ENCODE measurements around the gene CHRDL1. TPM values are rescaled to one million over a fixed set of nuclear protein-coding genes. Genes with fewer than 3 reads are reported as not detected.
A peak's percentile ranks its signal among the peaks of the same experiment; 100 is the strongest.

CHRDL1 gene
- total RNA-seq, 4 donors from 2014 or later: 107 to 170 (median 152) TPM

DNA sequence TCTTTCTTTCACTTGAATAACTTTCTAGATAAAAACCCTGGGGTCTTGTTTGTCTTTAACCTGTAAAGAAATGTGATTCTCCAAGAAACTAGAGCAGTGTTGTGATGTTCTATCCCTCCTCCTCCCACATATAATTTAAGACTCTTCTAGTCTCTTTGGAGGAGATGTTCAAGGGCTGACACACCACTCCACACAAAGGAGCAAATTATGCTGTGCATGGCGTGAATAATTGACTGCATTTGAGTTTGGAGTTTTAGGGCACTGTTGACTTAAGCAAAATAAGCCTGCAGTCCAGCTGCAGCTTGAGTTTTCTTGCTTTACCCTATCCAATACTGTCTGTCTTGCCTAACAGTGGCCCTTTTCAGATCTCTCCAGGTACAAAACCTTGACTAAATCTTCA, 119.7 kb downstream of the CHRDL1 start:
- H3K4me3 ChIP-seq: no peak overlapping the region
- no peaks in the 10 kb centered on the region for H3K4me1 ChIP-seq
- TF ChIP-seq, protein P1, sequence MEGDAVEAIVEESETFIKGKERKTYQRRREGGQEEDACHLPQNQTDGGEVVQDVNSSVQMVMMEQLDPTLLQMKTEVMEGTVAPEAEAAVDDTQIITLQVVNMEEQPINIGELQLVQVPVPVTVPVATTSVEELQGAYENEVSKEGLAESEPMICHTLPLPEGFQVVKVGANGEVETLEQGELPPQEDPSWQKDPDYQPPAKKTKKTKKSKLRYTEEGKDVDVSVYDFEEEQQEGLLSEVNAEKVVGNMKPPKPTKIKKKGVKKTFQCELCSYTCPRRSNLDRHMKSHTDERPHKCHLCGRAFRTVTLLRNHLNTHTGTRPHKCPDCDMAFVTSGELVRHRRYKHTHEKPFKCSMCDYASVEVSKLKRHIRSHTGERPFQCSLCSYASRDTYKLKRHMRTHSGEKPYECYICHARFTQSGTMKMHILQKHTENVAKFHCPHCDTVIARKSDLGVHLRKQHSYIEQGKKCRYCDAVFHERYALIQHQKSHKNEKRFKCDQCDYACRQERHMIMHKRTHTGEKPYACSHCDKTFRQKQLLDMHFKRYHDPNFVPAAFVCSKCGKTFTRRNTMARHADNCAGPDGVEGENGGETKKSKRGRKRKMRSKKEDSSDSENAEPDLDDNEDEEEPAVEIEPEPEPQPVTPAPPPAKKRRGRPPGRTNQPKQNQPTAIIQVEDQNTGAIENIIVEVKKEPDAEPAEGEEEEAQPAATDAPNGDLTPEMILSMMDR (IDR thresholded peaks at IDR 0.05): no peak
- TF ChIP-seq POLR2A (IDR thresholded peaks at IDR 0.05) (no peak), EP300 (IDR thresholded peaks at IDR 0.05) (no peak)
- H3K27ac ChIP-seq: no peak overlapping the region
- 27 to 42% methylated on average over 1 of the region's 1 CpG for WGBS, 2 donors
- DNase-seq (ENCODE audit: low spot score in 2 of 2): no peak
- H3K36me3 ChIP-seq: no peaks in the 10 kb centered on the region
- H3K9me3 ChIP-seq: no peaks in the 10 kb centered on the region
- peaks cover 0 to 18% of the 10 kb centered on the region in 2 donors for H3K27me3 ChIP-seq

DNA sequence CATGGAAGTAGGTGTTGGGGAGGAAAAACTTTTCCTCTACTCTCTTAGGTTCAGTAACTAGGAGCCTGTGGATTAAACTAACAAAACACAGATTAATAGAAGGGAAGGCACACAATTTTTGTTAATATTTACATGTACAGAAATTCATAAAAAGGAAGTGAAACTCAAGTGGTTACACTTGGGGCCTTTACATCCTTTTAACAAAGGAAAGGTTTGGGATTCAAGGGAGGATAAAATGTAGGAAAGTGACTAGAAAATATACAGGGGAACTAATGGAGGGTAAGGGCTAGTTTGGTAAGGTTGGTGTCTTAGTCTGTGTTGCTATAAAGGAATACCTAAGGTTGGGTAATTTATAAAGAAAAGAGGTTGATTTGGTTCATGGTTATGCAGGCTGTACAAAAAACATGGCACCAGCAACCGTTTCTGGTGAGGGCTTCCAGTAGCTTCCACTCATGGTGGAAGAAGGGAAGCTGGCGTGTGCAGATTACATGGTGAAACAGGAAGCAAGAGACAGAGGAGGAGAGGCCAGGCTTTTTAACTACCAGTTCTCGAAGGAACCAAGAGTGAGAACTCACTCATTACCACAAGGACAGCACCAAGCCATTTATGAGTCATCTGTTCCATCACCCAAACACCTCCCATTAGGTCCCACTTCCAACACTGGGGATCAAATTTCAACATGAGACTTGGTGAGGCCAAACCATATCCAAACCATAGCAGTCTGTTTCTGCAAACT, 124.4 kb downstream of the CHRDL1 start:
- TF ChIP-seq POLR2A (IDR thresholded peaks at IDR 0.05) (no peak), EP300 (IDR thresholded peaks at IDR 0.05) (no peak)
- TF ChIP-seq, protein P1 (IDR thresholded peaks at IDR 0.05): no peak
- 63% methylated on average over 3 of the region's 3 CpGs for WGBS, 2 donors
- Histone ChIP-seq H3K27me3 (peaks cover 0 to 12% of the 10 kb centered on the region in 2 donors), H3K36me3 (no peaks in the 10 kb centered on the region), H3K9me3 (no peaks in the 10 kb centered on the region), H3K4me1 (no peaks in the 10 kb centered on the region), H3K27ac (no peak overlapping the region), H3K4me3 (no peak overlapping the region)
- DNase-seq (ENCODE audit: low spot score in 2 of 2): no peak

DNA sequence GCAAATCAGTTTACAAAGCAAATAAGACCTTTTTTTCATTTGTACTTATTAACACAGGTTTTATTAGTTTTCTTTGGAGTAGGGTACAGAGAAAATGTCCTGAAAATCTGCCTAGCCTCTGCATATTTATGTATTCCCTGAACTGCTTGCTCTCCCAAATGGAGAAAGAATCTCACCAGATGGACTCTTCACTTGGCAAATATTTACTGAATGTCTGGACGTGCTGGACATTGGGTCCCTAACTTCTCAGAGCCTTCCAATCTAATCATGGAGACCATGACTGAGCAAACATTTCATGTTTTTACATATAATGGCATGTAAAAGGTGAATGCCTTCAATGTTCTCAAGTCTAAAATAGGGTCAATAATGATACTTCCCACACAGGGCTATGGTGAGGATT, 126.0 kb downstream of the CHRDL1 start:
- no peaks in the 10 kb centered on the region for H3K4me1 ChIP-seq
- H3K27ac ChIP-seq: no peak overlapping the region
- peaks cover 0 to 10% of the 10 kb centered on the region in 2 donors for H3K27me3 ChIP-seq
- H3K9me3 ChIP-seq: no peaks in the 10 kb centered on the region
- TF ChIP-seq, protein P1 (IDR thresholded peaks at IDR 0.05): no peak
- no peak for TF ChIP-seq EP300 (IDR thresholded peaks at IDR 0.05)
- TF ChIP-seq POLR2A (IDR thresholded peaks at IDR 0.05): no peak
- 29 to 37% methylated on average over 1 of the region's 1 CpG for WGBS, 2 donors
- H3K36me3 ChIP-seq: no peaks in the 10 kb centered on the region
- no peak overlapping the region for H3K4me3 ChIP-seq
- DNase-seq (ENCODE audit: low spot score in 2 of 2): no peak

DNA sequence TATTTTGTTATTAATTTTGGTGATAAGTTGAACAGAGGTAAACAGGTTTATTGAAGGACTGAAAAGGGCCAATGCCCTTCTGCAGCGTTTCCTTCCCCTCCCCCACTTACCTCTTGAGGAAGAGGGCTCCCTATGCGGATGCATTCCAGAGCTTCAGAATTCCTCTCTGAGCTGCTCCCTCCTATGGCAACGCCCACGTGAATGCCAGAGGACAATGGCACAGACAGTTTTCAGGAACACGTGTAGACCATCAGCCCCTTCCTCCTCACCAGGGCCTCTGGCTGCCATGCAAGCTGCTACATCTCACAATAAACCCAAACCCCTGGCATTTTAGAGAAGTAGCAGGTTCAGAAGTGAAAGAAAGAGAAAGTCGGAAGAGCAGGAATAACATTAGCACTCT, 127.9 kb downstream of the CHRDL1 start:
- no peaks in the 10 kb centered on the region for H3K4me1 ChIP-seq
- no peaks in the 10 kb centered on the region for H3K36me3 ChIP-seq
- H3K27me3 ChIP-seq: peaks cover 0 to 10% of the 10 kb centered on the region in 2 donors
- WGBS, 2 donors: 23% methylated on average over 6 of the region's 6 CpGs
- TF ChIP-seq POLR2A (IDR thresholded peaks at IDR 0.05) (no peak), EP300 (IDR thresholded peaks at IDR 0.05) (no peak)
- TF ChIP-seq, protein P1 (IDR thresholded peaks at IDR 0.05): no peak
- H3K9me3 ChIP-seq: no peaks in the 10 kb centered on the region
- DNase-seq (ENCODE audit: low spot score in 2 of 2): no peak
- H3K27ac ChIP-seq: no peak overlapping the region
- no peak overlapping the region for H3K4me3 ChIP-seq

DNA sequence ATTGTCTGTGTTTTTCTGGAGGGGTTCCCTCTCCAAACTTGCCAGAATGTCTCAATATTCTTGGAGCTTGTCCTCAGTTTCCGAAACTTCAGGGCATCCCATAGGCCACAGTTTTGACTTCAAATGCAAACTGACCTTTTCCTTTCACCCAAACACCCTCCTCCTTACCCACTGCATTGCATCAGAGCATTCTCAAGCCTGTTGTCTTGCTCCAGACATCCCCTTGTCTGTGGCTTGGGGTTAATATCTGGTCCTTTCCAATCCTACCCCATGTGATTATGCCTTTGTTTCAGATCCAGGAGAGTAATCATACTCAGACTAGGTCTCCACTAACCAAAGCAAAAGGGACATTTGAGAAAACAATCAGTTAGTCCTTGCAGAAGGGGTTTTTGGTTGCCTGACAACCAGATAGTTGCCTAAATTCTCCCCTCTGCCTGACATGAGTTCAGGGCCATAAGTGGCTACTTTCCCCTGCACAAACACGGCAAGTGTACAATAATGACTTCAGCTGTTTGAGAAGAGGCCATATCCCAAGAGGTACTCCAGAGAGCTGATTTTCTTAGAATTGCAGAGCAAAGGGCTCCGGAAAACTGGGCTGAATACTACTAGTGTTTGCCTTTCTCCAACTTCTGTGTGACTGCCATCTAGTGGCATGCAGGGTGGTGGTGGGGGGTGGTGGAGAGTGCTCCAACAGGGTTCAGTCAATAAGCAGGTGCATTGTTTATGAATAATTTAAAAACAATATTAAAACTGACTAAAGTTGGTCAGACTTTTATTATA, 130.2 kb downstream of the CHRDL1 start:
- H3K27me3 ChIP-seq: peaks cover 0 to 10% of the 10 kb centered on the region in 2 donors
- WGBS, 2 donors: 19 to 29% methylated on average over 3 of the region's 3 CpGs
- TF ChIP-seq EP300 (IDR thresholded peaks at IDR 0.05): no peak
- TF ChIP-seq, protein P1 (IDR thresholded peaks at IDR 0.05): peak in 4 of 5 experiments; percentile 13 to 41 (median 19)
- H3K27ac ChIP-seq: no peak overlapping the region
- peak in 1 of 2 donors; percentile 11 for DNase-seq (ENCODE audit: low spot score in 2 of 2)
- no peaks in the 10 kb centered on the region for H3K4me1 ChIP-seq
- H3K36me3 ChIP-seq: no peaks in the 10 kb centered on the region
- H3K4me3 ChIP-seq: no peak overlapping the region
- no peaks in the 10 kb centered on the region for H3K9me3 ChIP-seq
